Pancreas (tissue), 10 donors: ENCODE measurements around the gene PPM1H. TPM values are rescaled to one million over a fixed set of nuclear protein-coding genes. Genes with fewer than 3 reads are reported as not detected.

Experiments used
- ATAC-seq, 4 donors: fragments of 200-7000 bp; cut with Tn5 transposase; one replicate each; pipeline versions ENCODE4 v1.8.0 to v1.9.1; 2020; ENCODE audit warnings: mild to moderate bottlenecking in 4 of 4, moderate library complexity in 4 of 4
- DNase-seq, 6 donors: peaks; one replicate each; pipeline ENCODE4 v3.0.0-alpha.2; 2020
- FAIRE-seq: peaks from 2 replicates; lab custom pipeline; 2012; peaks lifted over from hg19 to GRCh38; lab: Jason Lieb, UNC
- H3K27ac ChIP-seq, 4 donors: fragments of 200-600 bp; sonication (generic); 1 replicate in 3 of 4; 2 replicates in 1 of 4; pipeline versions ENCODE4 v1.5.0 to v1.8.0; 2020
- H3K27me3 ChIP-seq, 4 donors: fragments of 200-600 bp; one replicate each; pipeline ENCODE4 v1.8.0; 2021
- H3K36me3 ChIP-seq, 3 donors: fragments of 200-600 bp; sonication (generic) in 1 of 3; one replicate each; pipeline versions ENCODE4 v1.5.0 to v1.8.0; 2020 to 2021
- H3K4me1 ChIP-seq, 3 donors: fragments of 200-600 bp; one replicate each; pipeline ENCODE4 v1.8.0; 2021
- H3K4me3 ChIP-seq, 4 donors: fragments of 200-600 bp; sonication (generic) in 2 of 4; one replicate each; pipeline versions ENCODE4 v1.5.0 to v1.8.0; 2020 to 2021
- H3K9me3 ChIP-seq, 4 donors: fragments of 200-600 bp; one replicate each; pipeline ENCODE4 v1.8.0; 2021
- CTCF ChIP-seq, 4 donors: fragments of 200-600 bp; sonication (generic) in 3 of 4; IDR thresholded peaks; one replicate each; pipeline versions ENCODE4 v1.5.0 to v1.8.0; 2021; ENCODE audit warnings: antibody characterized with exemption in 4 of 4
- WGBS, 2 donors: extraction: QIAGEN DNeasy Blood & Tissue Kit; methylation state at CpG; one replicate each; pipeline ENCODE4 v1.1.7; 2013; 5-methylcytosine and 5-hydroxymethylcytosine counted together
- intact Hi-C, 3 donors: fragments of 100-400 bp; cut with DNase I; formaldehyde crosslinking; loops; one replicate each; pipeline versions ENCODE4 v1.11.1 to v1.14.2; 2022
- polyA plus RNA-seq, 2 donors: library from polyadenylated mRNA; stranded (reverse); fragments of 200-250 nt; gene quantifications; one replicate each; pipeline ENCODE4 v1.2.3, GENCODE V29; 2013
- total RNA-seq, 6 donors: library from RNA; stranded (reverse); fragmentation: NEBNext Ultra II Directional in 4 of 6; extraction: Animal tissue kit (Norgen Biotek cat#: 25700) in 4 of 6; gene quantifications; one replicate each; pipeline versions ENCODE4 v1.2.1 to v1.2.4, GENCODE V29; 2021 to 2023
- donor health status: healthy with polysubstance abuse.
- donor health status: DM: no; HTN: no; CAD: no; lungs with moderate emphysema.
- donor health status: DM: no; HTN: no; CAD: no.
- donor health status: control.
- donor health status: control.
- donor health status: Bipolar disorder and iron deficiency.
- donor health status: DM: yes; HTN: yes; CAD: no.
- donor health status: DM: no; HTN: no; CAD: no.
- donor health status: DM: no; HTN: no; CAD: no.
- donor health status: DM: yes; HTN: yes; CAD: no.

PPM1H gene
- total and polyA plus RNA-seq, 8 donors, result 1.7 to 12.9 (median 5.8) TPM

GRCh38 chr12:62910549-62911169 lies 24.3 kb downstream of the PPM1H start:
- intact Hi-C loops, result no loop called here
- Histone ChIP-seq H3K4me1 (no peaks in the 10 kb centered on the region), H3K36me3 (no peaks in the 10 kb centered on the region), H3K4me3 (no peak overlapping the region), H3K27ac (no peak overlapping the region), H3K27me3 (no peaks in the 10 kb centered on the region), H3K9me3 (no peaks in the 10 kb centered on the region)
- TF ChIP-seq CTCF (IDR thresholded peaks at IDR 0.05), result no peak
- DNase-seq (no peak), ATAC-seq (peak in 3 of 4 donors; percentile 42 to 69 (median 48)), FAIRE-seq (no peak)
- 28 to 30% methylated on average over 5 of the region's 5 CpGs for WGBS, 2 donors

GRCh38 chr12:62909340-62909739 lies 25.6 kb downstream of the PPM1H start:
- H3K27me3 ChIP-seq, result no peaks in the 10 kb centered on the region

GRCh38 chr12:62908674-62909073 lies 26.3 kb downstream of the PPM1H start:
- H3K9me3 ChIP-seq, result no peaks in the 10 kb centered on the region
- H3K4me1 ChIP-seq, result no peaks in the 10 kb centered on the region
- WGBS, 2 donors, result 63 to 67% methylated on average over 2 of the region's 2 CpGs
- no peak for FAIRE-seq
- DNase-seq, result no peak
- H3K4me3 ChIP-seq, result no peak overlapping the region
- no peak for TF ChIP-seq CTCF (IDR thresholded peaks at IDR 0.05)
- intact Hi-C loops, result no loop called here
- H3K27me3 ChIP-seq, result no peaks in the 10 kb centered on the region
- H3K36me3 ChIP-seq, result no peaks in the 10 kb centered on the region
- ATAC-seq, result no peak
- no peak overlapping the region for H3K27ac ChIP-seq

More at GRCh38 chr12:62909340-62909739, 25.6 kb downstream of the PPM1H start:
- WGBS, 2 donors, result 99 to 100% methylated on average over 1 of the region's 1 CpG
- H3K36me3 ChIP-seq, result no peaks in the 10 kb centered on the region
- no peak overlapping the region for H3K4me3 ChIP-seq
- no peaks in the 10 kb centered on the region for H3K4me1 ChIP-seq
- no peak for ATAC-seq
- no peak overlapping the region for H3K27ac ChIP-seq
- no peak for DNase-seq
- no peaks in the 10 kb centered on the region for H3K9me3 ChIP-seq
- intact Hi-C loops, result no loop called here
- FAIRE-seq, result no peak
- no peak for TF ChIP-seq CTCF (IDR thresholded peaks at IDR 0.05)

GRCh38 chr12:62907561-62907960 lies 27.4 kb downstream of the PPM1H start:
- Histone ChIP-seq H3K27ac (no peak overlapping the region), H3K9me3 (no peaks in the 10 kb centered on the region), H3K36me3 (no peaks in the 10 kb centered on the region), H3K27me3 (no peaks in the 10 kb centered on the region), H3K4me1 (no peaks in the 10 kb centered on the region), H3K4me3 (no peak overlapping the region)
- FAIRE-seq (no peak), ATAC-seq (no peak), DNase-seq (no peak)
- no peak for TF ChIP-seq CTCF (IDR thresholded peaks at IDR 0.05)
- intact Hi-C loops, result no loop called here
- 59 to 62% methylated on average over 2 of the region's 2 CpGs for WGBS, 2 donors

- H3K9me3 ChIP-seq, result no peaks in the 10 kb centered on the region
- H3K36me3 ChIP-seq, result no peaks in the 10 kb centered on the region
- intact Hi-C loops, result no loop called here
- H3K27ac ChIP-seq, result no peak overlapping the region
- ATAC-seq (no peak), DNase-seq (no peak), FAIRE-seq (no peak)
- no peaks in the 10 kb centered on the region for H3K4me1 ChIP-seq
- TF ChIP-seq CTCF (IDR thresholded peaks at IDR 0.05), result no peak
- no peak overlapping the region for H3K4me3 ChIP-seq
- WGBS, 2 donors, result 86 to 96% methylated on average over 1 of the region's 1 CpG
- H3K27me3 ChIP-seq, result no peaks in the 10 kb centered on the region
Observed at GRCh38 chr12:62907078-62907477, 27.9 kb downstream of the PPM1H start.
